ENCODE results near the gene SCTR.

The SCTR gene

DNA sequence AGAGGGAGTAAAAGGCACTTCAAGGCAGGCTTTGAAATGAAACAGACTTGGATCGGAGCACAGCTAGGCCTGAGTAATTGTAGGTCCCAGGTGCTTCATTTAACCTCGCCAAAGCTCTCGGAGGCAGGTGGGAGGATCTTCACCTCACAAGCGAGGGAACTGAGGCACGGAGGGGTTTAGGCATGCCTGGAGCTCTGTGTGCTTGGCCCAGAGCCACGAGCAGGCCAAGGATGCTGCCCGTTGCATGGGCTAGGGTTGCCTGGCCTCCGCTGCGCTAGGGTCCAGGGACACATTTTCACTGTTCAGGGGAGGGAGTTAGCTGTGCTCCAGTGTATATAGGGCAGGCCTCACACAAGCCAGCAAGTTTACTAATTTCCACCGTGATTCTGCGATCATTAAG, 81.4 kb downstream of the SCTR start:
- TF ChIP-seq, protein P1, sequence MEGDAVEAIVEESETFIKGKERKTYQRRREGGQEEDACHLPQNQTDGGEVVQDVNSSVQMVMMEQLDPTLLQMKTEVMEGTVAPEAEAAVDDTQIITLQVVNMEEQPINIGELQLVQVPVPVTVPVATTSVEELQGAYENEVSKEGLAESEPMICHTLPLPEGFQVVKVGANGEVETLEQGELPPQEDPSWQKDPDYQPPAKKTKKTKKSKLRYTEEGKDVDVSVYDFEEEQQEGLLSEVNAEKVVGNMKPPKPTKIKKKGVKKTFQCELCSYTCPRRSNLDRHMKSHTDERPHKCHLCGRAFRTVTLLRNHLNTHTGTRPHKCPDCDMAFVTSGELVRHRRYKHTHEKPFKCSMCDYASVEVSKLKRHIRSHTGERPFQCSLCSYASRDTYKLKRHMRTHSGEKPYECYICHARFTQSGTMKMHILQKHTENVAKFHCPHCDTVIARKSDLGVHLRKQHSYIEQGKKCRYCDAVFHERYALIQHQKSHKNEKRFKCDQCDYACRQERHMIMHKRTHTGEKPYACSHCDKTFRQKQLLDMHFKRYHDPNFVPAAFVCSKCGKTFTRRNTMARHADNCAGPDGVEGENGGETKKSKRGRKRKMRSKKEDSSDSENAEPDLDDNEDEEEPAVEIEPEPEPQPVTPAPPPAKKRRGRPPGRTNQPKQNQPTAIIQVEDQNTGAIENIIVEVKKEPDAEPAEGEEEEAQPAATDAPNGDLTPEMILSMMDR (IDR thresholded peaks at IDR 0.05): no peak

GRCh38 chr2:119442226-119442619, 82.1 kb downstream of the SCTR start:
- TF ChIP-seq, protein P1 (IDR thresholded peaks at IDR 0.05): no peak

- TF ChIP-seq, protein P1 (IDR thresholded peaks at IDR 0.05): no peak
Observed at GRCh38 chr2:119441376-119442225, 82.7 kb downstream of the SCTR start.

- TF ChIP-seq, protein P1 (IDR thresholded peaks at IDR 0.05): no peak
Observed at GRCh38 chr2:119440873-119441272, 83.4 kb downstream of the SCTR start.

- TF ChIP-seq, protein P1 (IDR thresholded peaks at IDR 0.05): no peak
Observed at GRCh38 chr2:119440501-119440870, 83.8 kb downstream of the SCTR start.

GRCh38 chr2:119439574-119440500, 84.4 kb downstream of the SCTR start:
- TF ChIP-seq, protein P1 (IDR thresholded peaks at IDR 0.05): no peak

DNA sequence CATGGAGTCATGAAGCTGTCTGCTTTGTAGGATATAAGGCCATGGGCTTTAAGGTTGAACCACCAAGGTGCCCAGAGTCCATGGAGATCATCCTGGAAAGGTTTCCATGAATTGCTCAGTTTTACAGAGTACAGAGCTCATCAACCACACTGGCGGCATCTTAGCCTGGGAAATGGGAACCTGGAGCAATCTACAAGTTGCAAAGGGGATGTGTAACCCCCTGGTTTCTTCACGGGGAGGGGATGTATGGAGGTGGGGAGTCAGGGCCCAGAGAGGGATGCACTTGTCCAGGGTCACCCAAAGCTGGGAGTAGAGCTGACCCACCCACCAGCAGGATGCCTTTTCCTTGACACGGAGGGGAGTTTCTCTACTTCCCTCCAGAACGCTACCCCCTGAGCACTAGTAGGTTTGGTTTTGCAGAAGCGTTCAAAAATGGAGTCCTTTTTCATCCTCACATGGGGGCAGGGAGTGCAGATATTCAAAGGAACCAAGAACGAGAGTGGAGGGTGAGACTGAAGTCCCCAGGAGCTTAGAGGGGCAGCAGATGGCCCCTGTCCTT, 85.5 kb downstream of the SCTR start:
- TF ChIP-seq, protein P1 (IDR thresholded peaks at IDR 0.05): no peak

All from LNCAP (cell line).